ENCODE data around the gene FBP2. TPM values are rescaled to one million over a fixed set of nuclear protein-coding genes. Genes with fewer than 3 reads are reported as not detected.

Gene FBP2
- total and polyA plus RNA-seq, 2 experiments from 2014 or later = not detected

- TF ChIP-seq EZH2 (IDR thresholded peaks at IDR 0.05; ENCODE audit: low read depth, unreplicated experiment) (no peak), NANOG (IDR thresholded peaks at IDR 0.05; ENCODE audit: borderline replicate concordance) (no peak), ZNF331 (CRISPR knock-in tag; IDR thresholded peaks at IDR 0.05; ENCODE audit: low read depth) (no peak), STAT1 (IDR thresholded peaks at IDR 0.05; ENCODE audit: unreplicated experiment) (no peak), POLR2AphosphoS5 (IDR thresholded peaks at IDR 0.05; ENCODE audit: low read depth) (no peak), EZH2phosphoT487 (IDR thresholded peaks at IDR 0.05; ENCODE audit: unreplicated experiment) (no peak)
- TF ChIP-seq, protein P1, sequence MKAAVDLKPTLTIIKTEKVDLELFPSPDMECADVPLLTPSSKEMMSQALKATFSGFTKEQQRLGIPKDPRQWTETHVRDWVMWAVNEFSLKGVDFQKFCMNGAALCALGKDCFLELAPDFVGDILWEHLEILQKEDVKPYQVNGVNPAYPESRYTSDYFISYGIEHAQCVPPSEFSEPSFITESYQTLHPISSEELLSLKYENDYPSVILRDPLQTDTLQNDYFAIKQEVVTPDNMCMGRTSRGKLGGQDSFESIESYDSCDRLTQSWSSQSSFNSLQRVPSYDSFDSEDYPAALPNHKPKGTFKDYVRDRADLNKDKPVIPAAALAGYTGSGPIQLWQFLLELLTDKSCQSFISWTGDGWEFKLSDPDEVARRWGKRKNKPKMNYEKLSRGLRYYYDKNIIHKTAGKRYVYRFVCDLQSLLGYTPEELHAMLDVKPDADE (IDR thresholded peaks at IDR 0.05) = no peak
- TF ChIP-seq, protein P2, sequence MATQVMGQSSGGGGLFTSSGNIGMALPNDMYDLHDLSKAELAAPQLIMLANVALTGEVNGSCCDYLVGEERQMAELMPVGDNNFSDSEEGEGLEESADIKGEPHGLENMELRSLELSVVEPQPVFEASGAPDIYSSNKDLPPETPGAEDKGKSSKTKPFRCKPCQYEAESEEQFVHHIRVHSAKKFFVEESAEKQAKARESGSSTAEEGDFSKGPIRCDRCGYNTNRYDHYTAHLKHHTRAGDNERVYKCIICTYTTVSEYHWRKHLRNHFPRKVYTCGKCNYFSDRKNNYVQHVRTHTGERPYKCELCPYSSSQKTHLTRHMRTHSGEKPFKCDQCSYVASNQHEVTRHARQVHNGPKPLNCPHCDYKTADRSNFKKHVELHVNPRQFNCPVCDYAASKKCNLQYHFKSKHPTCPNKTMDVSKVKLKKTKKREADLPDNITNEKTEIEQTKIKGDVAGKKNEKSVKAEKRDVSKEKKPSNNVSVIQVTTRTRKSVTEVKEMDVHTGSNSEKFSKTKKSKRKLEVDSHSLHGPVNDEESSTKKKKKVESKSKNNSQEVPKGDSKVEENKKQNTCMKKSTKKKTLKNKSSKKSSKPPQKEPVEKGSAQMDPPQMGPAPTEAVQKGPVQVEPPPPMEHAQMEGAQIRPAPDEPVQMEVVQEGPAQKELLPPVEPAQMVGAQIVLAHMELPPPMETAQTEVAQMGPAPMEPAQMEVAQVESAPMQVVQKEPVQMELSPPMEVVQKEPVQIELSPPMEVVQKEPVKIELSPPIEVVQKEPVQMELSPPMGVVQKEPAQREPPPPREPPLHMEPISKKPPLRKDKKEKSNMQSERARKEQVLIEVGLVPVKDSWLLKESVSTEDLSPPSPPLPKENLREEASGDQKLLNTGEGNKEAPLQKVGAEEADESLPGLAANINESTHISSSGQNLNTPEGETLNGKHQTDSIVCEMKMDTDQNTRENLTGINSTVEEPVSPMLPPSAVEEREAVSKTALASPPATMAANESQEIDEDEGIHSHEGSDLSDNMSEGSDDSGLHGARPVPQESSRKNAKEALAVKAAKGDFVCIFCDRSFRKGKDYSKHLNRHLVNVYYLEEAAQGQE (IDR thresholded peaks at IDR 0.05; ENCODE audit: unreplicated experiment) = no peak
Observed at GRCh38 chr9:94533601-94534000, 60.0 kb downstream of the FBP2 start (continued).

DNA sequence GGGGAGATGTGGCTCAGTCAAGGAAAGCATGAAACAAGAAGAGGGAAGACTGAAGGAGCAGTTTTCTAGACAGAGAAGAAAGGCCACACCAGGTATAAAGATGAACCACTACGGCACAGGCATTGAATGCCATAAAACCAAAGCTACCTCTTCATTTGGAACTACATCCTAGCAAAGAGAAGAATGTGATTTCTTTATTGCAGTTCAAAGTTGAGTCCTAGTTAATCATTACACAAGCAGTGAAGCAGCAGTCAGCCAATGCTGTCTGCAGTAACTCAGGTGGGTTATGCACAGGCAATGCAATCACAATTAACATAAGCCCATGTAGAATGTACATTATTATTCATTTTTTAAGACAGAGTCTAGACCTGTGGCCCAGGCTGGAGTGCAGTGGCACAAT lies 60.5 kb downstream of the FBP2 start:
- Mint-ChIP-seq H3K9me3 (no peaks in the 10 kb centered on the region), H3K27ac (no peak overlapping the region)
- TF ChIP-seq, protein P1 (IDR thresholded peaks at IDR 0.05) = no peak
- TF ChIP-seq EZH2 (IDR thresholded peaks at IDR 0.05; ENCODE audit: low read depth, unreplicated experiment) (no peak), ZNF331 (CRISPR knock-in tag; IDR thresholded peaks at IDR 0.05; ENCODE audit: low read depth) (no peak)
- TF ChIP-seq, protein P2 (IDR thresholded peaks at IDR 0.05; ENCODE audit: unreplicated experiment) = no peak
- TF ChIP-seq, protein P3, sequence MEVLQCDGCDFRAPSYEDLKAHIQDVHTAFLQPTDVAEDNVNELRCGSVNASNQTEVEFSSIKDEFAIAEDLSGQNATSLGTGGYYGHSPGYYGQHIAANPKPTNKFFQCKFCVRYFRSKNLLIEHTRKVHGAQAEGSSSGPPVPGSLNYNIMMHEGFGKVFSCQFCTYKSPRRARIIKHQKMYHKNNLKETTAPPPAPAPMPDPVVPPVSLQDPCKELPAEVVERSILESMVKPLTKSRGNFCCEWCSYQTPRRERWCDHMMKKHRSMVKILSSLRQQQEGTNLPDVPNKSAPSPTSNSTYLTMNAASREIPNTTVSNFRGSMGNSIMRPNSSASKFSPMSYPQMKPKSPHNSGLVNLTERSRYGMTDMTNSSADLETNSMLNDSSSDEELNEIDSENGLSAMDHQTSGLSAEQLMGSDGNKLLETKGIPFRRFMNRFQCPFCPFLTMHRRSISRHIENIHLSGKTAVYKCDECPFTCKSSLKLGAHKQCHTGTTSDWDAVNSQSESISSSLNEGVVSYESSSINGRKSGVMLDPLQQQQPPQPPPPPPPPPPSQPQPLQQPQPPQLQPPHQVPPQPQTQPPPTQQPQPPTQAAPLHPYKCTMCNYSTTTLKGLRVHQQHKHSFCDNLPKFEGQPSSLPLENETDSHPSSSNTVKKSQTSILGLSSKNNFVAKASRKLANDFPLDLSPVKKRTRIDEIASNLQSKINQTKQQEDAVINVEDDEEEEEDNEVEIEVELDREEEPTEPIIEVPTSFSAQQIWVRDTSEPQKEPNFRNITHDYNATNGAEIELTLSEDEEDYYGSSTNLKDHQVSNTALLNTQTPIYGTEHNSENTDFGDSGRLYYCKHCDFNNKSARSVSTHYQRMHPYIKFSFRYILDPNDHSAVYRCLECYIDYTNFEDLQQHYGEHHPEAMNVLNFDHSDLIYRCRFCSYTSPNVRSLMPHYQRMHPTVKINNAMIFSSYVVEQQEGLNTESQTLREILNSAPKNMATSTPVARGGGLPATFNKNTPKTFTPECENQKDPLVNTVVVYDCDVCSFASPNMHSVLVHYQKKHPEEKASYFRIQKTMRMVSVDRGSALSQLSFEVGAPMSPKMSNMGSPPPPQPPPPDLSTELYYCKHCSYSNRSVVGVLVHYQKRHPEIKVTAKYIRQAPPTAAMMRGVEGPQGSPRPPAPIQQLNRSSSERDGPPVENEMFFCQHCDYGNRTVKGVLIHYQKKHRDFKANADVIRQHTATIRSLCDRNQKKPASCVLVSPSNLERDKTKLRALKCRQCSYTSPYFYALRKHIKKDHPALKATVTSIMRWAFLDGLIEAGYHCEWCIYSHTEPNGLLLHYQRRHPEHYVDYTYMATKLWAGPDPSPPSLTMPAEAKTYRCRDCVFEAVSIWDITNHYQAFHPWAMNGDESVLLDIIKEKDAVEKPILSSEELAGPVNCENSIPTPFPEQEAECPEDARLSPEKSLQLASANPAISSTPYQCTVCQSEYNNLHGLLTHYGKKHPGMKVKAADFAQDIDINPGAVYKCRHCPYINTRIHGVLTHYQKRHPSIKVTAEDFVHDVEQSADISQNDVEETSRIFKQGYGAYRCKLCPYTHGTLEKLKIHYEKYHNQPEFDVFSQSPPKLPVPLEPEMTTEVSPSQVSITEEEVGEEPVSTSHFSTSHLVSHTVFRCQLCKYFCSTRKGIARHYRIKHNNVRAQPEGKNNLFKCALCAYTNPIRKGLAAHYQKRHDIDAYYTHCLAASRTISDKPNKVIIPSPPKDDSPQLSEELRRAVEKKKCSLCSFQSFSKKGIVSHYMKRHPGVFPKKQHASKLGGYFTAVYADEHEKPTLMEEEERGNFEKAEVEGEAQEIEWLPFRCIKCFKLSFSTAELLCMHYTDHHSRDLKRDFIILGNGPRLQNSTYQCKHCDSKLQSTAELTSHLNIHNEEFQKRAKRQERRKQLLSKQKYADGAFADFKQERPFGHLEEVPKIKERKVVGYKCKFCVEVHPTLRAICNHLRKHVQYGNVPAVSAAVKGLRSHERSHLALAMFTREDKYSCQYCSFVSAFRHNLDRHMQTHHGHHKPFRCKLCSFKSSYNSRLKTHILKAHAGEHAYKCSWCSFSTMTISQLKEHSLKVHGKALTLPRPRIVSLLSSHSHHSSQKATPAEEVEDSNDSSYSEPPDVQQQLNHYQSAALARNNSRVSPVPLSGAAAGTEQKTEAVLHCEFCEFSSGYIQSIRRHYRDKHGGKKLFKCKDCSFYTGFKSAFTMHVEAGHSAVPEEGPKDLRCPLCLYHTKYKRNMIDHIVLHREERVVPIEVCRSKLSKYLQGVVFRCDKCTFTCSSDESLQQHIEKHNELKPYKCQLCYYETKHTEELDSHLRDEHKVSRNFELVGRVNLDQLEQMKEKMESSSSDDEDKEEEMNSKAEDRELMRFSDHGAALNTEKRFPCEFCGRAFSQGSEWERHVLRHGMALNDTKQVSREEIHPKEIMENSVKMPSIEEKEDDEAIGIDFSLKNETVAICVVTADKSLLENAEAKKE (CRISPR knock-in tag; IDR thresholded peaks at IDR 0.05) = no peak

More for the DNA sequence above, 60.5 kb downstream of the FBP2 start:
- H3F3A ChIP-seq (replicated peaks; ENCODE audit: low read depth) = no peaks in the 10 kb centered on the region
- no peaks in the 10 kb centered on the region; the same call in none of the 2 replicates for H4K20me1 ChIP-seq (replicated peaks; ENCODE audit: insufficient read depth)
- DNase-seq (ENCODE audit: low spot score) (no peak), ATAC-seq (no peak)
- H3K36me3 ChIP-seq (ENCODE audit: insufficient read depth) = no peaks in the 10 kb centered on the region
- H3K4me2 ChIP-seq = no peak overlapping the region
- H3K4me1 ChIP-seq (ENCODE audit: insufficient read depth) = no peaks in the 10 kb centered on the region
- H2AFZ ChIP-seq = no peak overlapping the region
- no peaks in the 10 kb centered on the region for H3K4me1 Mint-ChIP-seq
- peaks cover 3% of the 10 kb centered on the region for H3K27me3 Mint-ChIP-seq (ENCODE audit: insufficient read depth, low read depth, poor library complexity)
- no peak overlapping the region for H3K27ac ChIP-seq (ENCODE audit: low read depth)
- H3K79me2 ChIP-seq (replicated peaks; ENCODE audit: insufficient read depth) = peaks cover 9% of the 10 kb centered on the region; the same call in 1 of the 2 replicates
- H3K27me3 ChIP-seq (ENCODE audit: insufficient read depth) = no peaks in the 10 kb centered on the region
- no peaks in the 10 kb centered on the region for H3K36me3 Mint-ChIP-seq (ENCODE audit: low read depth)
- H3K4me3 Mint-ChIP-seq = no peak overlapping the region
- H3K4me3 ChIP-seq = no peak overlapping the region
- H3K9me2 ChIP-seq (ENCODE audit: insufficient read depth) = no peaks in the 10 kb centered on the region
